ENCODE data around the gene MAP2K7.

The MAP2K7 gene

GRCh38 chr19:7874076-7874896, 29.4 kb upstream of the MAP2K7 start, which contains the start of gene PRR36:
Gene PRR36, minus strand, starts transcription at chr19:7874390. Its CDS starts 701 bp downstream, at chr19:7873689.
- no peak within 1 kb of the TSS for H3K27ac ChIP-seq (replicated peaks)

GRCh38 chr19:7874897-7875273, 28.8 kb upstream of the MAP2K7 start:
- Histone ChIP-seq H3K27ac (replicated peaks) (no peak overlapping the region), H3K27me3 (ENCODE audit: insufficient read depth, poor library complexity, severe bottlenecking) (peaks cover 23% of the 10 kb centered on the region), H3K4me3 (replicated peaks; ENCODE audit: insufficient read depth, low read length) (no peak overlapping the region)
- no peak for TF ChIP-seq GABPA (IDR thresholded peaks at IDR 0.05; ENCODE audit: low read depth)
- DNase-seq (ENCODE audit: low read depth in 1 of 2, low spot score in 1 of 2): no peak

More at GRCh38 chr19:7874076-7874896, 29.4 kb upstream of the MAP2K7 start, which contains the start of gene PRR36:
- DNase-seq (ENCODE audit: low read depth in 1 of 2, low spot score in 1 of 2): no peak
- Histone ChIP-seq H3K4me3 (replicated peaks; ENCODE audit: insufficient read depth, low read length) (no peak within 1 kb of the TSS), H3K27me3 (ENCODE audit: insufficient read depth, poor library complexity, severe bottlenecking) (peaks cover 23% of the 10 kb centered on the region)
- TF ChIP-seq REST (IDR thresholded peaks at IDR 0.05; ENCODE audit: insufficient replicate concordance, low read depth): no peak
- no peak for TF ChIP-seq SPI1 (IDR thresholded peaks at IDR 0.05; ENCODE audit: borderline replicate concordance, low read depth)
- no peak for TF ChIP-seq GABPA (IDR thresholded peaks at IDR 0.05; ENCODE audit: low read depth)
- no peak for TF ChIP-seq POLR2AphosphoS5 (IDR thresholded peaks at IDR 0.05; ENCODE audit: low read depth)
- TF ChIP-seq CTCF (IDR thresholded peaks at IDR 0.05; ENCODE audit: insufficient read depth, low read length): no peak

- Histone ChIP-seq H3K27ac (replicated peaks) (no peak overlapping the region), H3K27me3 (ENCODE audit: insufficient read depth, poor library complexity, severe bottlenecking) (peaks cover 23% of the 10 kb centered on the region), H3K4me3 (replicated peaks; ENCODE audit: insufficient read depth, low read length) (no peak overlapping the region)
- TF ChIP-seq SPI1 (IDR thresholded peaks at IDR 0.05; ENCODE audit: borderline replicate concordance, low read depth): no peak
- TF ChIP-seq POLR2AphosphoS5 (IDR thresholded peaks at IDR 0.05; ENCODE audit: low read depth): no peak
- no peak for TF ChIP-seq CTCF (IDR thresholded peaks at IDR 0.05; ENCODE audit: insufficient read depth, low read length)
- no peak for TF ChIP-seq REST (IDR thresholded peaks at IDR 0.05; ENCODE audit: insufficient replicate concordance, low read depth)
- TF ChIP-seq GABPA (IDR thresholded peaks at IDR 0.05; ENCODE audit: low read depth): no peak
- no peak for DNase-seq (ENCODE audit: low read depth in 1 of 2, low spot score in 1 of 2)
These were observed 26.3 kb upstream of the MAP2K7 start for GRCh38 chr19:7877249-7877836.

- H3K4me3 ChIP-seq (replicated peaks; ENCODE audit: insufficient read depth, low read length): no peak overlapping the region
- TF ChIP-seq SPI1 (IDR thresholded peaks at IDR 0.05; ENCODE audit: borderline replicate concordance, low read depth) (no peak), GABPA (IDR thresholded peaks at IDR 0.05; ENCODE audit: low read depth) (no peak), REST (IDR thresholded peaks at IDR 0.05; ENCODE audit: insufficient replicate concordance, low read depth) (no peak), POLR2AphosphoS5 (IDR thresholded peaks at IDR 0.05; ENCODE audit: low read depth) (no peak)
- peaks cover 9% of the 10 kb centered on the region for H3K27me3 ChIP-seq (ENCODE audit: insufficient read depth, poor library complexity, severe bottlenecking)
- no peak overlapping the region for H3K27ac ChIP-seq (replicated peaks)
- DNase-seq (ENCODE audit: low read depth in 1 of 2, low spot score in 1 of 2): no peak
These were observed 24.4 kb upstream of the MAP2K7 start for GRCh38 chr19:7879111-7879807.
